GM18511 (cell line): Measurements from ENCODE around the gene ARHGAP22.
"Not testable (repeated sequence)": the region's sequence is repeated elsewhere in the genome, so short reads cannot be mapped to it uniquely, and the experiment has no call there.

ENCODE experiments used
- ATAC-seq: cut with Tn5 transposase; IDR thresholded peaks from one replicate; pipeline ENCODE4 v1.9.1; 2021; ENCODE audit warnings: mild to moderate bottlenecking, moderate library complexity; ENCODE audit not compliant: unreplicated experiment

Gene ARHGAP22, protein sequence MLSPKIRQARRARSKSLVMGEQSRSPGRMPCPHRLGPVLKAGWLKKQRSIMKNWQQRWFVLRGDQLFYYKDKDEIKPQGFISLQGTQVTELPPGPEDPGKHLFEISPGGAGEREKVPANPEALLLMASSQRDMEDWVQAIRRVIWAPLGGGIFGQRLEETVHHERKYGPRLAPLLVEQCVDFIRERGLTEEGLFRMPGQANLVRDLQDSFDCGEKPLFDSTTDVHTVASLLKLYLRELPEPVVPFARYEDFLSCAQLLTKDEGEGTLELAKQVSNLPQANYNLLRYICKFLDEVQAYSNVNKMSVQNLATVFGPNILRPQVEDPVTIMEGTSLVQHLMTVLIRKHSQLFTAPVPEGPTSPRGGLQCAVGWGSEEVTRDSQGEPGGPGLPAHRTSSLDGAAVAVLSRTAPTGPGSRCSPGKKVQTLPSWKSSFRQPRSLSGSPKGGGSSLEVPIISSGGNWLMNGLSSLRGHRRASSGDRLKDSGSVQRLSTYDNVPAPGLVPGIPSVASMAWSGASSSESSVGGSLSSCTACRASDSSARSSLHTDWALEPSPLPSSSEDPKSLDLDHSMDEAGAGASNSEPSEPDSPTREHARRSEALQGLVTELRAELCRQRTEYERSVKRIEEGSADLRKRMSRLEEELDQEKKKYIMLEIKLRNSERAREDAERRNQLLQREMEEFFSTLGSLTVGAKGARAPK

DNA sequence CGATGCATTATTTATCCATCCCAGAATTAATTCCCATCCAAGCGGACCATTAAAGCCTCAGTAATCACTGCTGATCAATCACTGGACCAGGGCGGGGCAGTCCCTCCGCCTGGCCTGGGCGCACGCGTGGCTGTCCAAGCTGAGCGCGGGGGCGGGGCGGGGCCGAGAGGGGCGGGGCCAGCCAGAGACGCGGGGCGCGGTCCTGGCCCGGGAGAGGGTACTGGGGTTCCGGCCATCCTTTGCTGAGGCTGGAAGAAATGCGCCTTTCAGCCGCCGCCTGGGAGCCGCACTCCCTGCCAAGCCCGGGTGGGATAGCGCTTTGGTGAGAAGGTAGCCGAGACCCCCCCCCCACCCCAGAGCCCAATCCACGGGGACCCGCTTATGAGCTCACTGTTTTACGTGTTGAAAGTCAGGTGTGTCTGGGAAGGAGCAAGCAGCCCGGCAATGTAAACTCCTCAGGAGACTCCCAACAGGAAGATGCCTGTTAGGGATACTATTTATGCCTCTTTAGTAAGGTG is at the start of gene ARHGAP22:
TSS of gene ARHGAP22 (minus strand) at position 83 of the 518 bp plus-strand sequence. CDS start 277 bp downstream, outside the sequence.
- ATAC-seq, result peak; percentile 69

DNA sequence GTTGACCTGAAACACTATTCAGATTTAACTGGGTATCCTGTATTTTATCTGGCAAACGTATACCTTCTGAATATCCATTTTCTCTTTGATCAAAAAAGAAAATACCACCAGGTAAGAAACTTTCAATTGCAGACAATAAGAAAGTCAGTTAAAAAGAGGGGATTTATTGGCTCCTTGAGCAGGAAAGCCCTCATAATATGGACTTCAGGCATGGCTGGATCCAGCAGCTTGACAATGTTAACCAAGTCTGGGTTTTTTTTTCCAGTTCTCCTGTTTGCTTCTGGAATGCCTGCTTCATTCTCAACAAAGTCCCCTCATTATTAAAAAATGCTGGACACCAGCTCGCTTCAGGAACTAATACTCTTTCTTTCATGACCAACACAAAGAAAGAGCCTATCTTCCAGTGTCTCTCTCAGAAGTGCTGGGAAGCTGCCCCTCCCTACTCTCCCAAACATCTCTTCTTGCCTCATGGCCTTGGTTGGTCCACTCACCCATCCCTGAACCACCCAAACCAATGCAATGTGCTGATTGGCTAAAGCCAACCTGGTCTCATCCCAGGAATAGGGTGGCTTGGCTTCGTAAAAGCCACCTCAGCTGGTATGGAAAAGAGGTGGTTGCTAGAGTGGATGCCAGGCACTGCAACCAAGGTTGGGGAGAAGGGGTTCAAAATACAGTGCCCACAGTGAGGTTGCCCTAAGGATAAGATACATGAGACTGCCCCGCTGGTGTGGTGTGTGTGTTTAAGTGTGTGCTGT is 49.2 kb upstream of the ARHGAP22 start:
- no peak for ATAC-seq

GRCh38 chr10:48653347-48653746 is 48.5 kb upstream of the ARHGAP22 start:
- no peak for ATAC-seq

- no peak for ATAC-seq
These were observed 47.5 kb upstream of the ARHGAP22 start for GRCh38 chr10:48652344-48652743.

- ATAC-seq, result no peak
These were observed 47.0 kb upstream of the ARHGAP22 start for GRCh38 chr10:48651839-48652238.

GRCh38 chr10:48651293-48651692 is 46.4 kb upstream of the ARHGAP22 start:
- ATAC-seq, result no peak

- ATAC-seq, result no peak
These were observed 44.6 kb upstream of the ARHGAP22 start for GRCh38 chr10:48649349-48649944.

- ATAC-seq, result no peak
These were observed 43.5 kb upstream of the ARHGAP22 start for GRCh38 chr10:48648172-48648942.

DNA sequence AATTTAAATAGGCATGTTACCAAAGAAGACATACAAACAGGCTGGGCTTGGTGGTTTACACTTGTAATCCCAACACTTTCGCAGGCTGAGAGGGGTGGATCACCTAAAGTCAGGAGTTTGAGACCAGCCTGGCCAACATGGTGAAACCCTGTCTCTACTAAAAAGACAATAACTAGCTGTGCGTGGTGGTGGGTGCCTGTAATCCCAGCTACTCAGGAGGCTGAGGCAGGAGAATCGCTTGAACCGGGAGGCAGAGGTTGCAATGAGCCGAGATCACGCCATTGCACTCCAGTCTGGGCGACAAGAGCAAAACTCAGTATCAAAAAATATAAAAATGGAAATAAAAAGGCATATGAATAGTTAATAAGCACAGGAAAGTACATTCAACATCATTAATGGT is 42.2 kb upstream of the ARHGAP22 start:
- ATAC-seq, result not testable (repeated sequence)

GRCh38 chr10:48645600-48645999 is 40.7 kb upstream of the ARHGAP22 start:
- no peak for ATAC-seq

DNA sequence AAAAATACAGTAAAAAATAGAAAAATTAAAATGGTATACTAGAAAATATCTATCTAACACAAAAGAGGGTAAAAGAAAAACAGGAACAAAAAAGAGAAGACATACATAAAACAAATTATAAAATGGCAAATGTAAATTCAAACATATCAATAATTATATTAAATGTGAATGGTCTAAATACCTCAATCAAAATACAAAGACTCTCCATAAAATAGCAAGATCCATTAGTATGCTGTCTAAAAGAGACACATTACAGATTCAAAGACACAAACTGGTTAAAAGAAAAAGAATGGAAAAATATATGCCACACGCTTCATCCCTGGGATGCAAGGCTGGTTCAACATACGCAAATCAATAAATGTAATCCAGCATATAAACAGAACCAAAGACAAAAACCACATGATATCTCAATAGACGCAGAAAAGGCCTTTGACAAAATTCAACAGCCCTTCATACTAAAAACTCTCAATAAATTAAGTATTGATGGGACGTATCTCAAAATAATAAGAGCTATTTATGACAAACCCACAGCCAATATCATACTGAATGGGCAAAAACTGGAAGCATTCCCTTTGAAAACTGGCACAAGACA is 36.3 kb upstream of the ARHGAP22 start:
- ATAC-seq, result not testable (repeated sequence)

DNA sequence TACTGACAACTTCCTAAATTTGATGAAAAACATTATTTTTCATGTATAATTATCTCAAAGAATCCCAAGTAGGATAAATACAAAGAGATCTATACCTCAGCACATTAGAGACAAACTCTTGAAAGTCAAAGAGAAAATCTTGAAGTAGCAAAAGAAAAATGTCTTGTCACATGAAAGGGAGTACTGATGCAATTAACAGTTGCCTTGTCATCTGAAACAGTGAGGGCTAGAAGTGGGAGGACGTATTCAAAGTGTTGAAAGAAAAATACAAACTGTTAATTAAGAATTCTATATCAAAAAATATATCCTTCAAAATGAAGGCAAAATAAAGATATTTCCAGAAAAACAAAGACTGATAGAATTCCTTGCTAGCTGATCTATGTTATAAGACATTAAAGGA is 35.5 kb upstream of the ARHGAP22 start:
- ATAC-seq, result no peak

- ATAC-seq, result no peak
These were observed 34.8 kb upstream of the ARHGAP22 start for GRCh38 chr10:48639632-48640031.

- ATAC-seq, result no peak
These were observed 34.1 kb upstream of the ARHGAP22 start for GRCh38 chr10:48638739-48639527.

- no peak for ATAC-seq
These were observed 33.3 kb upstream of the ARHGAP22 start for GRCh38 chr10:48638158-48638557.

DNA sequence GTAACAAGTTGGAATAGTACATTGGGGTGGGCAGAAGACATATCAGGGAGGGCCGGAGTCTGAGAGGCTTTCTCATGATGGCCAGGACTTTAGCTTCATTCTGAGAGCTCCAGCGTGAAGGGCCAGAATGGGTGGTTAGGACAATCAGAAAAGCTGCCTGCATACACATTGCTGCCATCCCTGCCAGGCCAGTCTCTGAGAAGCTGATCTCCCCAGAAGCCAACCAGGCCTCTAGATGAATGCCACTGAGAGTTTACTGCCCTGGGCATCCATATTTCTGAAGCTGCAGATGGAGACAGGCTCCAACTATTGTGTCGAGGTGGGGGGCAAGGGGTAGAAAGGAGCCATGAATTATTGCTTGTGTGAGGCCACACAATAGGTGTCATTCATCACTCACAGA is 32.0 kb upstream of the ARHGAP22 start:
- no peak for ATAC-seq

GRCh38 chr10:48636231-48636630 is 31.4 kb upstream of the ARHGAP22 start:
- no peak for ATAC-seq

GRCh38 chr10:48634984-48635557 is 30.2 kb upstream of the ARHGAP22 start:
- no peak for ATAC-seq
